SHP77 treated with DMSO at 0.1 percent for 48 hours (cell line): ENCODE data around the gene LCK.
A peak's percentile ranks its signal among the peaks of the same experiment; 100 is the strongest.
"Not testable (repeated sequence)": the region's sequence is repeated elsewhere in the genome, so short reads cannot be mapped to it uniquely, and the experiment has no call there.

Experiments
- DNase-seq: peaks from one replicate; lab custom pipeline; 2025; lab: John Stamatoyannopoulos, UW

The LCK gene

DNA sequence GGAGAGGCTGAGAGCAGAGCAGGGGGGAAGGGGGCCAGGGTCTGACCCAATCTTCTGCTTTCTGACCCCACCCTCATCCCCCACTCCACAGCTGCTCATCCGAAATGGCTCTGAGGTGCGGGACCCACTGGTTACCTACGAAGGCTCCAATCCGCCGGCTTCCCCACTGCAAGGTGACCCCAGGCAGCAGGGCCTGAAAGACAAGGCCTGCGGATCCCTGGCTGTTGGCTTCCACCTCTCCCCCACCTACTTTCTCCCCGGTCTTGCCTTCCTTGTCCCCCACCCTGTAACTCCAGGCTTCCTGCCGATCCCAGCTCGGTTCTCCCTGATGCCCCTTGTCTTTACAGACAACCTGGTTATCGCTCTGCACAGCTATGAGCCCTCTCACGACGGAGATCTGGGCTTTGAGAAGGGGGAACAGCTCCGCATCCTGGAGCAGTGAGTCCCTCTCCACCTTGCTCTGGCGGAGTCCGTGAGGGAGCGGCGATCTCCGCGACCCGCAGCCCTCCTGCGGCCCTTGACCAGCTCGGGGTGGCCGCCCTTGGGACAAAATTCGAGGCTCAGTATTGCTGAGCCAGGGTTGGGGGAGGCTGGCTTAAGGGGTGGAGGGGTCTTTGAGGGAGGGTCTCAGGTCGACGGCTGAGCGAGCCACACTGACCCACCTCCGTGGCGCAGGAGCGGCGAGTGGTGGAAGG is 23.7 kb downstream of the LCK start:
- no peak for DNase-seq

DNA sequence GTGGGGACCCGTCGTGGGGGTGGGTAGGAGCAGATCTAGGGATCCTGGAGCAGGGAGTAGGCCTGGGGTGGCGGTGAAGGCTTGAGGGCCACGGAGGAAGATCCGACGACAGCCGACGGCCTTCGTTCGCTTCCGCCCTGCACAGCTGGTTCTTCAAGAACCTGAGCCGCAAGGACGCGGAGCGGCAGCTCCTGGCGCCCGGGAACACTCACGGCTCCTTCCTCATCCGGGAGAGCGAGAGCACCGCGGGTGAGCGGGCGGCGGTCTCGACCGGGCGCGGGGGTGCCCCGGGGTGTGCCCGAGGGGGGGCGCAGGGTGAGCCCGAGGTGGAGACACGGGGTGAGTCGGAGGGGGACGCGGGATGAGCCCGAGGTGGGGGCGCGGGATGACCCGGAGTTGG is 24.4 kb downstream of the LCK start:
- DNase-seq: no peak

DNA sequence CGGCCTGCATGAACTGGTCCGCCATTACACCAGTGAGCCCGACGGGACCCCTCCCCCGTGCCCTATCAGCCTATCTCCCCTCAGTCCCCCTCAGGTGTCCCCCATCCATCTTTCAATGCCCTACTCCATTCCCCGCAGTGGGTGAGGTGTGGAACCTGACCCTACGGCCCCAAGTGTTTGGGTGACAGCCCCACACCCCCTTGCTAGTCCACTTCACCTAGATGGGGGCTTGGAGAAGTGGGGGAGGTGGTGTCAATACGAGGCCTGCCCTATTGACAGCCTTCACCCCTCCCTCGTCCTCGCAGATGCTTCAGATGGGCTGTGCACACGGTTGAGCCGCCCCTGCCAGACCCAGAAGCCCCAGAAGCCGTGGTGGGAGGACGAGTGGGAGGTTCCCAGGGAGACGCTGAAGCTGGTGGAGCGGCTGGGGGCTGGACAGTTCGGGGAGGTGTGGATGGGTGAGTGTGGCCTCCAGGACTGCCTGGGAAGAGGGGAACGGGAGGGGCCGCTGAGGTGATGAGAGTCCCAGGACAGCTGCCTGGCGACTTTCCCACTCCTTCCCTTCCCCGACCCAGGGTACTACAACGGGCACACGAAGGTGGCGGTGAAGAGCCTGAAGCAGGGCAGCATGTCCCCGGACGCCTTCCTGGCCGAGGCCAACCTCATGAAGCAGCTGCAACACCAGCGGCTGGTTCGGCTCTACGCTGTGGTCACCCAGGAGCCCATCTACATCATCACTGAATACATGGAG is 25.1 kb downstream of the LCK start:
- no peak for DNase-seq

DNA sequence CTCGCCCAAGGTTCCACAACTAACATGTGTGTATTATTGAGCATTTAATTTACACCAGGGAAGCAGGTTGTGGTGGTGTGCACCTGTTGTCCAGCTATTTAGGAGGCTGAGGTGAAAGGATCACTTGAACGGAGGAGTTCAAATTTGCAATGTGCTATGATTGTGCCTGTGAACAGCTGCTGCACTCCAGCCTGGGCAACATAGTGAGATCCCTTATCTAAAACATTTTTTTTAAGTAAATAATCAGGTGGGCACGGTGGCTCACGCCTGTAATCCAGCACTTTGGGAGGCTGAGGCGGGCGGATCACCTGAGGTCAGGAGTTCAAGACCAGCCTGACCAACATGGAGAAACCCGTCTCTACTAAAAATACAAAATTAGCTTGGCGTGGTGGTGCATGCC is 33.7 kb downstream of the LCK start:
- DNase-seq: not testable (repeated sequence)

DNA sequence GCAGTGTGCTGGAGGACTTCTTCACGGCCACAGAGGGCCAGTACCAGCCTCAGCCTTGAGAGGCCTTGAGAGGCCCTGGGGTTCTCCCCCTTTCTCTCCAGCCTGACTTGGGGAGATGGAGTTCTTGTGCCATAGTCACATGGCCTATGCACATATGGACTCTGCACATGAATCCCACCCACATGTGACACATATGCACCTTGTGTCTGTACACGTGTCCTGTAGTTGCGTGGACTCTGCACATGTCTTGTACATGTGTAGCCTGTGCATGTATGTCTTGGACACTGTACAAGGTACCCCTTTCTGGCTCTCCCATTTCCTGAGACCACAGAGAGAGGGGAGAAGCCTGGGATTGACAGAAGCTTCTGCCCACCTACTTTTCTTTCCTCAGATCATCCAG is 34.6 kb downstream of the LCK start:
- DNase-seq: no peak

DNA sequence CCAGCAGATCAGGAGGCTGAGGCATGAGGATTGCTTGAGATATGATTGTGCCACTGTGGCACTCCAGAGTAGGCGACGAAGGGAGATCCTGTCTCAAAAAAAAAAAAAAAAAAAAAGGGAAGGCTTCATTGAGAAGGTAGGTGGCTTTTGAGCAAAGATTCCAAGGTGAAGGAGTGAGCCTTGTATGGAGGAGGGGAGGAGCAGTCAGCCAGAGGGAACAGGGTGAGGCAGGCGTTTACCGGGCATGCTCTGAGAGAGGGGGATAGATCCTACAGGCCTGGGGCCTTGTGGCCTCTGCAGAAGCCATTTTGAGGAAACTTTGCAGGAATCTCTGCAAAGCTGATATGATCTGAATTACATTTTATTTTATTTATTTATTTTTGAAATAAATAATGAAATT is 35.7 kb downstream of the LCK start:
- no peak for DNase-seq

DNA sequence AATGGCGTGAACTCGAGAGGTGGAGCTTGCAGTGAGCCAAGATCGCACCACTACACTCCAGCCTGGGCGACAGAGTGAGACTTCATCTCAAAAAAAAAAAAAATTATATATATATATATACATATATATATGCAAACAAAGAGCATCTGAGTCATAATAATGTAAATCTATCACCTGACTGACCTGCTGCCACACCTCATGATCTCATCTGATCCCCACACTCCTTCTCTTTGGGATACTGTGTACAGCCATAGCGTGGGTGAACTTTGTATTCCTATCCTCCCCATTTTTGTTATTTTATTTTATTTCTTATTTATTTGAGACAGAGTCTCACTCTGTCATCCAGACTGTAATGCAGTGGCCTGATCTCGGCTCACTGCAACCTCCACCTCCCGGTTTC is 38.2 kb downstream of the LCK start:
- no peak for DNase-seq

DNA sequence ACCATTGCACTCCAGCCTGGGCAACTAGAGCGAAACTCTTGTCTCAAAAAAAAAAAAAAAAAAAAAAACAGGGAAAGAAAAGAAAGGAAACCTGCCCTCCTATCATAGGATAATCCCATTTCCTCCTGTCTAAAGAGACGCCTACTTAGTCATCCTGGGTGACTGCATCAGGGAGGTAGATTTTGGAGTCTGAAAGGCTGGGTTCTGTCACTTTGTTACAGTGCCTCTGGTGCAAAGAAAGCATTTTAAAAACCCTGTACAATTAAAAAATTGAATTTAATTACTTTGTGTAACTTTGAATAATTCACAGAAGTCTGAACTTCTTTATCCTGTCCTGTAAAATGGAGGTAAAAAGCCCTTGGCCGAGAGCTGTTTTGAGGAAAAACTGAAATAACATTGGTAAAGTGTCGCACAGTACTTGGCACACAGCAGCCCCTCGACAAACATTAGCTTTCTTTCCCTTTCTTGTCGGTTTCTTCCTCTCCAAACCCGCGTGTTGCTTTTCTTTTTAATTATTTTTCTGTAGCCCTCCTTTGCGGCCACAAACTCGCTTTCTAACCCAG is 40.2 kb downstream of the LCK start:
- peak; percentile 15 for DNase-seq

DNA sequence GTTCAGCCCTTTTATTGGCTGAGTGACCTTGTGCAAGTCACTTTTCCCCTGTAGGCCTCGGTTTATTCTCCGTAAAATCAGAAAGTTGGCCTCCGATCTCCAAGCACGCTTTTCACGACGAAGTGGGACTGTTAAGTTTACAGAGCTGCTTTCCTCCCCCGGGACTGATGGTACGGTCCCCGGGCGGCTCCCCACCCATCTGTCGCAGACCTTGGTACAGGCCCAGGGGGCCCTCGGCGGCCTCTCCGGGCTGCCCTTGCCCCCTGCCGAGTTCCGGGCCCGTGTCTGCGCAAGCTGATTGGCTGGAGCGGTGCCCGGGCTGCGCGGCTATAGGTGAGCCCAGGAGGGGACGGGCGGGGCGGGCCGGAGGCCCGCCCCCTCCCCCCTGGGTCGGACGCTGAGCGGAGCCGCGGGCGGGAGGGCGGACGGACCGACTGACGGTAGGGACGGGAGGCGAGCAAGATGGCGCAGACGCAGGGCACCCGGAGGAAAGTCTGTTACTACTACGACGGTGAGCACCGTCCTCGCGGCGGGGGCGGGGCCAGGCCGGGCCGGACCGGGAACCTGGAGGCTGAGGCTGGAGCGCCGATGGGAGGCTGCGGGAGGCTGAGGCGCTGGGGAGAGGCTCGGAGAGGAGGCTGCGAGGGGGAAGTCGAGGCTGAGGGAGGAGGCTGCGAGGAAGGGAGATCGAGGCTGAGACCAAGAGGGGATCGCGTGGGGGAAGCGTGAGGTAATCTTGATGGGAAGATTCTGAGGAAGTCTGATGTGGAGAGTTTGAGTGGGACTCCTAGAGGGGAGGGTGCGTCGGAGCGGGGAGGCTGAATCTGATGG is 40.9 kb downstream of the LCK start, which contains the start of gene HDAC1:
Gene HDAC1, plus strand, starts transcription at position 376 of the 831 bp plus-strand sequence. Its CDS starts 87 bp downstream, at position 463.
- peak; percentile 87 for DNase-seq

DNA sequence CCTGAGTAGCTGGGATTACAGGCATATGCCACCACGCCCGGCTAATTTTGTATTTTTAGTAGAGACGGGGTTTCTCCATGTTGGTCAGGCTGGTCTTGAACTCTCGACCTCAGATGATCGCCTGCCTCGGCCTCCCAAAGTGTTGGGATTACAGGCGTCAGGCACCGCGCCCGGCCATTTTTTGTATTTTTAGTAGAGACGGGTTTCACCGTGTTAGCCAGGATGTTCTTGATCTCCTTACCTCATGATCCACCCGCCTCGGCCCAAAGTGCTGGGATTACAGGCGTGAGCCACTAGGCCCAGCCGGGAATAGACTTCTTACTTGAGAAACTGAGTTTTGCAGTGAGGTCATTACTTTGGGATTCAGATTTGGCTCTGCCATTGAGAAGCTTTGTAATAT is 47.1 kb downstream of the LCK start:
- DNase-seq: not testable (repeated sequence)

DNA sequence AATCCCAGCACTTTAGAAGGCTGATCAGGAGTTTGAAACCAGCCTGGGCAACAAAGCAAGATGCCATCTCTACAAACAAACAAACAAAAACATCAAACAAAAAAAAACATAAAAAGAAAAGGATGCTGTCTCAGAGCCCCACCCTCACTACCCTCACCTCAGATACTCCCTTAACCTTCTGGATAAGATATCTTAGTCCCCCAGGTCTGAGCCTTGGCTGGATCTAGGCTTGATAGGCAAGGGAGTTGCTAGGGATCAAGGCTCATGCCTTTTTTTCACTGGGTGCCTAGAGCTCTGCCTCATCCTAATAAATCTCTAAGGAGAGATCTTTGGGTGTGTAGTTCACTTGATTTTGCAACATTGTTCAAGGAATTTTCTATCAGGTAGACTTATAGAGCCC is 48.3 kb downstream of the LCK start:
- no peak for DNase-seq

DNA sequence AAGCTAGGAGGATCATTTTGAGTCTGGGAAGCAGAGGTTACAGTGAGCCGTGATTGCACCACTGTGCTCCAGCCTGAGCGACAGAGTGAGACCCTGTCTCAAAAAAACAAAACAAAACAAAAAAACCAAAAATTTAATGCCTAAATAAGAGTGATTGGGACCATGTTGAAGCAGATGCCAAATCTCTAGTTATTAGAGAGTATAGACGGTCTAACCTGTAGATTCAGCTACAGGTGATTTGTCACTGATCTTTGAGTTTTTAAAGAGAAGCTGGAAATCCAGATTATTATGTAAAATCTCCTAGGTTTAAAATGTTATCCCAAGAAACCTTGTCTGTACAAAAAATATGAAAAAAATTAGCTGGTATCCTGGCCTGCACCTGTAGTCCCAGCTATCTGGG is 52.3 kb downstream of the LCK start:
- no peak for DNase-seq

DNA sequence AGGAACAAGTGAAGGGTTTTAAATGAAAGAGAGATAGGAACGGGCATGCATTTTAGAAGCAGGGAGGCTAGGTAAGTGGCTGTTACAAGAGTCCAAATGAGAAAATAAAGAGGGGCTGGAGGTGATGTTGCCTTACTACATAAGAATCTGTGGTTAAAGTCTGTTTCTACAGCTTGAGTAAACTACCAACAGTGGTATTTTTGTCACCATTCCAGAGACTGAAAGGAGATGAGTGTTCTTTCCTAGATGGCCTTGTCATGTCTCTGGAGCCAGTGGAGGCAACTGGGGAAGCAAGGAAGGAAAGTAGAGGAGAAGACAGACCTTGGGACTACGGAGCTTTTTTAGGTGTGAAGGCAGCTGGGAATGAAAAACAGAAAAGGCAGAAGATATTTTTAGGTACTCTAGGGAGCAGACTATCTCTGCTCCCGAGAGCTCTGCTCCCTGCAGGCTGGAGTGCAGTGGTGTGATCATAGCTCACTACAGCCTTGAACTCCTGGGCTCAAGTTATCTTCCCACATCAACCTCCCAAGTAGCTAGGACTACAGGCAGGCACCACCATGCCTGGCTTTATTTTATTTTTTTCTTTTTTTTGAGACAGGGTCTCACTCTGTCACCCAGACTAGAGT is 53.0 kb downstream of the LCK start:
- DNase-seq: no peak

DNA sequence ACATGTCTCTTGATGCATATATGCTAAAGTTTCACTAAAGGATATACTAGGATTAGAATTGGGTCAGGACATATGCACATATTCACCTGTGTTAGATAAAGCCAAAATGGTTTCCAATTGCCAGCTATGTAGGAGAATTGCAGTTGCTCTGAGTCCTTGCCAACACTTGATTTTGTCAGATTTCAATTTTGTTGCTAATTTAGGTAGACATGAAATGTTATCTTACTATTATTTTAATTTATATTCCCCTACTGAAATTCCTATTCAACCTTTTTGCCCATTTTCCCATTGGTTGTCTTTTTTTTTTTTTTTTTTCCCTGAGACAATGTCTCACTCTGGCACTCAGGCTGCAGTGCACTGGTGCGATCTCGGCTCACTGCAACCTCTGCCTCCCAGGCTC is 54.2 kb downstream of the LCK start:
- DNase-seq: no peak

DNA sequence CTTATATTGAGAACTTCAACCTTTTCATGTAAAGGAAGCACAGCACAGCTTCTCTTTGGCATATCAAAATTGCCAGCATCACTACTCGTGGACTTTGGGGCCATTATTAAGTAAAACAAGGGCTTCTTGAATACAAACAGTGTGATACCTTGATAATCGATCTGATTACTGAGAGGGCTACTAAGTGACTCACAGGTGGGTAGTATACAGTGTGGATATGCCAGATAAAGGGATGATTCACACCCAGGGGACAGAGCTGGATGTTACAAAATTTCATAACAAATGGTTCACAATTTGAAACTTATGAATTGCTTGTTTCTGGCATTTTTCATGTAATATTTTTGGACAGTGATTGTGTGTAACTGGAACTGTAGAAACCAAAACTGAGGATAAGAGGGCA is 56.3 kb downstream of the LCK start:
- no peak for DNase-seq

DNA sequence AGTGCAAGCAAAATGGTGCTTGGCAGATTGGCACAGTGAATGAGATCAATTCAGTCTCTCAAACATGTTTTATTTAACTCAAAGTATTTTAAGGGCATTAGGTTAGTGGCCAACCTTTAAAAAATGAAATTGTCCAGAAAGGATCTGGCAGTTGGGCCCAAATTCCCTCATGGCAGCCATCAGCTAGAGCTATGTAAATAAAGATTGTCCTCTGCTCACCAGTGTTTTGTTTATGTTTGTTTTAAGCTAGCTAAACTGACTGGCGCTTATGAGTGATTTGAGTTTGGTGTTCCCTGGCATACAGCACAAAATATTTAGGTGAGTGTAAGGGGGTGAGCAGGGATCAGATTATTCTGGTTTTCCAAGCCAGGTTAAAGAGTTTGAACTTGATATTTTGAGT is 58.9 kb downstream of the LCK start:
- DNase-seq: no peak

DNA sequence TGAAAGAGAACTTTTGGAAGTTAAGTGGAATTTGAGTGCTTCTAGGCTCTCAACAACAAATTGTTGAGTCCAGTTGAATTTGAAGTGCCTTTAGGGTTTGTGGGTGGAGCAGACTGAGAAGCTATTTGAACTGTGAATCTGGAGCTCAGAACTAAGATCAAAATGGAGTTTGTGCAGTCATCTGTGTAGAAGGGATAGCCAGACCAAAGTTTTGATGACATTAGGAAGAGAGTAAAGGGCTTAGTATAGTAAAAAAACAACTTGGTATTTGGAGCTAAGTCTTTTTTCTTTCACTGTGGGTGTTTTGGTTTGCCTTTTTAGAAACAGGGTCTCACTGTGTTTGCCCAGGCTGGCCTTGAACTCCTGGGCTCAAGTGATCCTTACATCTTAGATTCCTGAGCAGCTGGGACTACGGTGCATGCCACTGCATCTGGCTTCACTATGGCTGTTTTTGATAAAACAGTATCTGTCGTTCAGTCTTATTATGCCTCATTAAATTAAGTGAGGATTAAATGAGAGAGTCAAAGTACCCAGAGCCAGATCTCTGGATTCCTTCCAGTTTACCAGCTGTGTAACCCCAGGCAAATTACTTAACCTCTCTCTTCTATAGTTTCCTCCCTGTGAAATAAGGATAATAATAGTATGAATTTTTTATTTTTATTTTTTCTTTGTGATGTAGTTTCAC is 60.8 kb downstream of the LCK start:
- DNase-seq: no peak

DNA sequence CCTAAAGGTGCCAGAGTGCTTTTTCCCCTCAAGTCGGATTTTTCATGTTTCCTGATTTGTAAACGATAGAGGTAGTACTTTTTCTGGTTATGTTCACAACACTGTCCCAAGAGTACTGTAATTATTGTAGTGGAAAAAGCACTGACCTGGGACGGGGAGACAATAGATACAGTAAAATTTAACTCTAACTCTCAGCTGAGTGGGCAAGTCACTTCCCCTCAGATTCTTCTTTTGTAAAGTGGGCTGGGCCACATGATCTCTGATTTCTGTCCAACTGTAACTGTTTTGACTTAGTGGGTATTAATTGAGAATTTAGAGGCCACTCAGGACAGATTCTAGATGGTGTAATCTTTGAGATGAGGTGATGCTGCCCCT is 65.8 kb downstream of the LCK start:
- no peak for DNase-seq

DNA sequence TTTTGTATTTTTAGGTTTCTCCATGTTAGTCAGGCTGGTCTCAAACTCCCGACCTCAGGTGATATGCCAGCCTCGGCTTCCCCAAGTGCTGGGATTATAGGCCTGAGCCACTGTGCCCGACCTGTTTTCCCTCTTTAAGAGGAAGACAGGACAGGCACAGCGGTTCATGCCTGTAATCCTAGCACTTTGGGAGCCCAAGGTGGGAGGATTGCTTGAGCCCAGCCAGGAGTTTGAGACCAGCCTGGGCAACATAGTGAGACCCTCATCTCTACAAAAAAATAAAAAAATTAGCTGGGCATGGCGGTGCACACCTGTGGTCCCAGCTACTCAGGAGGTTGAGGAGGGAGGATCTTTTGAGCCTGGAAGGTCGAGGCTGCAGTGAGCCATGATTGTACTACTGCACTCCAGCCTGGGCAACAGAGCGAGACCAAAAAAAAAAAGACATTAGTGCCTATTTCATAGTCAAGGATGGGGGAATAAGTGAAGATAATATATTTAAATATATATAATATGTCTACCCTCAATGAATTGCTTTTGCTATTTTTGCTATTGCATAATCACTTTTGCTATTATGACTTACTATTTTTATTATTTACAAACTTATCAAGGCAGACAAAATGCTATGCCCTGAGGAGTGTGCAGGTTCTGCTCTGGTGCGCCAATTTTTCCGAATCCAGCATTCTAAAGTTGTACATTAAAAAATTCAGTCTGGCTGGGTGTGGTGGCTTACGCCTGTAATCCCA is 67.2 kb downstream of the LCK start:
- DNase-seq: no peak

DNA sequence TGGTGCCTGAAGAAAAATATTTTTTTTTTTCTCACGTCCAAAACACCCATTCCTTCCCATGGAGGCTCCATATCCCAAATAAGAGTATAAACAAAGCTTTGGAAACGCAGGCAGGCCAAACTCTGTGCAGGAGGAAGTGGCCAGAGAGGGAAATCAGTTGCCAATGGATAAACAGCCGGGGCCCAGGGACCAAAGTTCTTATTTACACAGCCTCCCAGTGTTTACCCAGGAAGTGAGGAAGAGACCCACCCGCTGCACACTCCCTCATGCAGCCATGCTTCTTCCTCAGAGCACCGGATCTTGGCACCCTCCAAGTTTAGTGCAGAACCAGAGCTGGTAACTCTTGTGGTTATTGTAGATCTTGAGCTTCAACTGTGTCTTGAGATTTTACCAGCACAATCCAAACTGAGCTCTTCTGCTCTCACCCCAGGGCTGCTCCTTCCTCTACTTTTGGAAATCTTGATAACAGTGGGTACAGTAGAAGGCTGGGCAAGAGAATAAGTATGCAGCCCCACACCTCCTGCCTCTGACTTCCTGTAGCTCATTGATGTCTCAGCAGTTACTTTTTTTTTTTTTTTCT is 70.7 kb downstream of the LCK start:
- no peak for DNase-seq
